ENCODE data around the gene TMEM141.
"Not testable (repeated sequence)": the region's sequence is repeated elsewhere in the genome, so short reads cannot be mapped to it uniquely, and the experiment has no call there.

The TMEM141 gene

GRCh38 chr9:136774416-136775045, 16.6 kb upstream of the TMEM141 start:
- DNase-seq: no peak

GRCh38 chr9:136775191-136775590, 16.0 kb upstream of the TMEM141 start:
- no peak for DNase-seq

GRCh38 chr9:136776947-136777346, 14.2 kb upstream of the TMEM141 start:
- no peak for DNase-seq

- DNase-seq: no peak
Observed at GRCh38 chr9:136777359-136777758, 13.8 kb upstream of the TMEM141 start.

GRCh38 chr9:136779808-136780207, 11.3 kb upstream of the TMEM141 start:
- DNase-seq: no peak

GRCh38 chr9:136782452-136782851, 8.7 kb upstream of the TMEM141 start:
- no peak for DNase-seq

GRCh38 chr9:136784249-136784996, 6.7 kb upstream of the TMEM141 start:
- no peak for DNase-seq

- DNase-seq: no peak
Observed at GRCh38 chr9:136784997-136785361, 6.2 kb upstream of the TMEM141 start.

GRCh38 chr9:136785565-136786355, 5.4 kb upstream of the TMEM141 start:
- not testable (repeated sequence) for DNase-seq

- DNase-seq: no peak
Observed at GRCh38 chr9:136786451-136786850, 4.7 kb upstream of the TMEM141 start.

GRCh38 chr9:136786983-136787382, 4.2 kb upstream of the TMEM141 start:
- DNase-seq: not testable (repeated sequence)

- DNase-seq: peak; percentile 52
Observed at GRCh38 chr9:136787690-136788400, 3.3 kb upstream of the TMEM141 start.

- not testable (repeated sequence) for DNase-seq
Observed at GRCh38 chr9:136788644-136789522, 2.3 kb upstream of the TMEM141 start.

- no peak for DNase-seq
Observed at GRCh38 chr9:136789523-136789937, 1.6 kb upstream of the TMEM141 start.

GRCh38 chr9:136791516-136792276, 552 bp downstream of the TMEM141 start:
- DNase-seq: peak; percentile 74

GRCh38 chr9:136792321-136793085, 1.4 kb downstream of the TMEM141 start:
- DNase-seq: no peak

GRCh38 chr9:136793086-136793946, 2.2 kb downstream of the TMEM141 start:
- DNase-seq: no peak

GRCh38 chr9:136794281-136794999, 3.3 kb downstream of the TMEM141 start:
- no peak for DNase-seq

- DNase-seq: no peak
Observed at GRCh38 chr9:136795000-136795348, 3.8 kb downstream of the TMEM141 start.
